ENCODE measurements around the gene ZNF580. TPM values are rescaled to one million over a fixed set of nuclear protein-coding genes. Genes with fewer than 3 reads are reported as not detected.
A peak's percentile ranks its signal among the peaks of the same experiment; 100 is the strongest.

Gene ZNF580
- polyA plus RNA-seq, 3 donors, result 9.7 to 46.5 (median 10.7) TPM

GRCh38 chr19:55667958-55668357, 27.2 kb downstream of the ZNF580 start:
- no peak overlapping the region for H2AFZ ChIP-seq (ENCODE audit: insufficient read depth, low read depth, low read length, poor library complexity, severe bottlenecking)
- 88% methylated on average over 6 of the region's 11 CpGs for WGBS (ENCODE audit: insufficient coverage)
- DNase-seq, result no peak

GRCh38 chr19:55668603-55669348, 28.0 kb downstream of the ZNF580 start:
- Mint-ChIP-seq H3K27ac (peak overlapping the region in 2 of 7 donors; percentile 25 to 30), H3K36me3 (peaks cover 76 to 94% of the 10 kb centered on the region in 2 donors), H3K4me1 (peaks cover 9% of the 10 kb centered on the region), H3K9me3 (peaks cover 0 to 2% (median 0%) of the 10 kb centered on the region in 7 donors), H3K4me3 (no peak overlapping the region), H3K27me3 (ENCODE audit: low read depth in 3 of 3) (no peaks in the 10 kb centered on the region)
- peaks cover 75 to 93% of the 10 kb centered on the region in 2 donors for H3K36me3 ChIP-seq (replicated peaks in 1 of 2; ENCODE audit: control insufficient read depth in 1 of 2, insufficient read depth in 2 of 2, low read length in 2 of 2)
- H3K27me3 ChIP-seq (ENCODE audit: control insufficient read depth in 2 of 2, insufficient read depth in 2 of 2, low read length in 2 of 2), result no peaks in the 10 kb centered on the region
- intact Hi-C loops (cut with micrococcal nuclease), result no loop called here
- H3K27ac ChIP-seq (ENCODE audit: low read depth in 1 of 2, low read length in 2 of 2), result no peak overlapping the region
- peaks cover 98% of the 10 kb centered on the region for H3K79me2 ChIP-seq (ENCODE audit: insufficient read depth, low read length)
- no peak overlapping the region for H3K9ac ChIP-seq (ENCODE audit: insufficient read depth, low read length, poor library complexity, severe bottlenecking)
- 93% methylated on average over 19 of the region's 30 CpGs for WGBS (ENCODE audit: insufficient coverage)
- DNase-seq, result no peak
- peaks cover 100% of the 10 kb centered on the region for H4K20me1 ChIP-seq (ENCODE audit: insufficient read depth, low read length)
- no peaks in the 10 kb centered on the region for H3K9me3 ChIP-seq (replicated peaks in 1 of 2; ENCODE audit: control insufficient read depth in 1 of 2, insufficient read depth in 1 of 2, low read length in 2 of 2)
- TF ChIP-seq, protein P1, sequence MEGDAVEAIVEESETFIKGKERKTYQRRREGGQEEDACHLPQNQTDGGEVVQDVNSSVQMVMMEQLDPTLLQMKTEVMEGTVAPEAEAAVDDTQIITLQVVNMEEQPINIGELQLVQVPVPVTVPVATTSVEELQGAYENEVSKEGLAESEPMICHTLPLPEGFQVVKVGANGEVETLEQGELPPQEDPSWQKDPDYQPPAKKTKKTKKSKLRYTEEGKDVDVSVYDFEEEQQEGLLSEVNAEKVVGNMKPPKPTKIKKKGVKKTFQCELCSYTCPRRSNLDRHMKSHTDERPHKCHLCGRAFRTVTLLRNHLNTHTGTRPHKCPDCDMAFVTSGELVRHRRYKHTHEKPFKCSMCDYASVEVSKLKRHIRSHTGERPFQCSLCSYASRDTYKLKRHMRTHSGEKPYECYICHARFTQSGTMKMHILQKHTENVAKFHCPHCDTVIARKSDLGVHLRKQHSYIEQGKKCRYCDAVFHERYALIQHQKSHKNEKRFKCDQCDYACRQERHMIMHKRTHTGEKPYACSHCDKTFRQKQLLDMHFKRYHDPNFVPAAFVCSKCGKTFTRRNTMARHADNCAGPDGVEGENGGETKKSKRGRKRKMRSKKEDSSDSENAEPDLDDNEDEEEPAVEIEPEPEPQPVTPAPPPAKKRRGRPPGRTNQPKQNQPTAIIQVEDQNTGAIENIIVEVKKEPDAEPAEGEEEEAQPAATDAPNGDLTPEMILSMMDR (IDR thresholded peaks at IDR 0.05), result no peak
- no peaks in the 10 kb centered on the region for H3K4me1 ChIP-seq (ENCODE audit: control insufficient read depth in 1 of 2, insufficient read depth in 2 of 2, low read length in 2 of 2)
- H3K4me3 ChIP-seq (replicated peaks in 1 of 3; ENCODE audit: low read depth in 2 of 3, low read length in 3 of 3), result no peak overlapping the region
- no peak overlapping the region for H3K4me2 ChIP-seq (replicated peaks; ENCODE audit: extremely low read depth, low read length, poor library complexity, severe bottlenecking)
- no peak overlapping the region for H2AFZ ChIP-seq (ENCODE audit: insufficient read depth, low read depth, low read length, poor library complexity, severe bottlenecking)

More at GRCh38 chr19:55667958-55668357, 27.2 kb downstream of the ZNF580 start:
- H3K9ac ChIP-seq (ENCODE audit: insufficient read depth, low read length, poor library complexity, severe bottlenecking), result no peak overlapping the region
- H3K79me2 ChIP-seq (ENCODE audit: insufficient read depth, low read length), result peaks cover 98% of the 10 kb centered on the region
- no peaks in the 10 kb centered on the region for H3K9me3 ChIP-seq (replicated peaks in 1 of 2; ENCODE audit: control insufficient read depth in 1 of 2, insufficient read depth in 1 of 2, low read length in 2 of 2)
- H3K4me3 ChIP-seq (replicated peaks in 1 of 3; ENCODE audit: low read depth in 2 of 3, low read length in 3 of 3), result no peak overlapping the region
- intact Hi-C loops (cut with micrococcal nuclease), result no loop called here
- Mint-ChIP-seq H3K9me3 (peaks cover 0 to 2% (median 0%) of the 10 kb centered on the region in 7 donors), H3K4me1 (peaks cover 6% of the 10 kb centered on the region), H3K36me3 (peaks cover 77 to 94% of the 10 kb centered on the region in 2 donors), H3K27me3 (ENCODE audit: low read depth in 3 of 3) (no peaks in the 10 kb centered on the region), H3K27ac (peak overlapping the region in 2 of 7 donors; percentile 18 to 25), H3K4me3 (no peak overlapping the region)
- TF ChIP-seq, protein P1 (IDR thresholded peaks at IDR 0.05), result no peak
- no peaks in the 10 kb centered on the region for H3K4me1 ChIP-seq (ENCODE audit: control insufficient read depth in 1 of 2, insufficient read depth in 2 of 2, low read length in 2 of 2)
- H3K36me3 ChIP-seq (replicated peaks in 1 of 2; ENCODE audit: control insufficient read depth in 1 of 2, insufficient read depth in 2 of 2, low read length in 2 of 2), result peaks cover 79 to 93% of the 10 kb centered on the region in 2 donors
- no peaks in the 10 kb centered on the region for H3K27me3 ChIP-seq (ENCODE audit: control insufficient read depth in 2 of 2, insufficient read depth in 2 of 2, low read length in 2 of 2)
- no peak overlapping the region for H3K27ac ChIP-seq (ENCODE audit: low read depth in 1 of 2, low read length in 2 of 2)
- H4K20me1 ChIP-seq (ENCODE audit: insufficient read depth, low read length), result peaks cover 100% of the 10 kb centered on the region
- H3K4me2 ChIP-seq (replicated peaks; ENCODE audit: extremely low read depth, low read length, poor library complexity, severe bottlenecking), result no peak overlapping the region

Measured in CD14-positive monocyte (primary cell).